IPS-NIHi7 (cell line): ENCODE measurements around the gene POC1A.

Experiments
- DNase-seq: peaks from one replicate; pipeline ENCODE4 v3.0.0; 2012; ENCODE audit warnings: mixed read lengths; ENCODE audit errors: extremely low spot score

Gene POC1A

DNA sequence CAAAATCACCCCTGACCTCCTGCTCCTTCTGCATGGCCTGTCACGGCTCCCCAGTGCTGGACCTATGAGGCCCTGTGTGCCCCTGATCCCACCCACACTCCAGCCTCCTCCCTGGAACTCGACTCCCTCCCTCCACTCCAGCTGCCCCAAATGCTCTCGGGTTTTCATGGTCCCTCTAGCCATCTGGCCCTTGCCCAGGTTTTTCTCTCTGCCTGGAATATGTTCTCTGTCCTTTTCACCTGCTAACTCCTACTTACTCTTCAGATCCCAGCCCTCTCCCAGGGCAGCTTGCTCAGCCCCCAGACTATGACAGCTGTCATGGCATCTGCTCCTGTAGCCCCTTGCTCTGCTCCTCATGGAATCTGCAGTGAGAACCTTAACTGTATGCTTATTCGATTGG lies 128.2 kb downstream of the POC1A start:
- DNase-seq = no peak

DNA sequence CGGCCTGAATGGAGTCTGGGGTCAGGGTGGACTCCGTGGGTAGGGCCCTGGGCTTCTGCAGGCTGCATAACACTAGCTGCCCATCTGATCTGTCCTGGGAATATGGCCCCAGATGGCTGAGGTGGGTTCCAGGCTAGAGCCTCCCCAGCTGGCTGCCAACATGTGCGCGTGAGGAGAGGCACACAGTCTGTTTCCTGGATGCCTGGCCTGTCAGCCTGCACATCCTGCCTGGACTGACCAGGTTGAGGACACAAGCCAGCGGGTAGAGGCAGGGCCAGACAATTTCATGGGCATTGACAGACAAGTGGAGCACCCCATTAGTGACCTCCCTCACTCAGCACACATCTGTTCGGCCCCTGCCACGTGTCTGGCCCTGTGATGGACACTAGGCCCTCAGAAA lies 128.8 kb downstream of the POC1A start:
- DNase-seq = no peak
